HCT116 (cell line): ENCODE data around the gene VIT.

Experiments used
- POLR2A ChIP-seq: IDR thresholded peaks from 2 replicates; pipeline ENCODE4 v1.7.0; 2011; ENCODE audit warnings: borderline replicate concordance; ENCODE audit not compliant: insufficient read depth, insufficient read length; ENCODE audit errors: extremely low read depth
- RAD21 ChIP-seq: IDR thresholded peaks from 2 replicates; pipeline ENCODE4 v1.6.1; 2012; ENCODE audit warnings: low read depth, mild to moderate bottlenecking
- ZFX ChIP-seq: fragments of 450-650 bp; IDR thresholded peaks from 2 replicates; pipeline ENCODE4 v1.6.1; 2017
- TF ChIP-seq, protein P1 (sequence below), 3 experiments: fragments of 200-600 bp in 1 of 3; sonication (generic) in 1 of 3; IDR thresholded peaks in 2 of 3; conservative IDR thresholded peaks in 1 of 3; 2 replicates each; pipeline ENCODE4 v1.5.1; 2012 to 2017; ENCODE audit warnings: low read depth in 2 of 3, low read length in 2 of 3, antibody characterized with exemption in 1 of 3, borderline replicate concordance in 1 of 3, control low read depth in 1 of 3, mild to moderate bottlenecking in 1 of 3, mixed read lengths in 1 of 3, mixed run types in 1 of 3, moderate library complexity in 1 of 3; ENCODE audit not compliant: insufficient read depth in 1 of 3

GRCh38 chr2:36692121-36692520 is 4.4 kb upstream of the VIT start:
- TF ChIP-seq, protein P1, sequence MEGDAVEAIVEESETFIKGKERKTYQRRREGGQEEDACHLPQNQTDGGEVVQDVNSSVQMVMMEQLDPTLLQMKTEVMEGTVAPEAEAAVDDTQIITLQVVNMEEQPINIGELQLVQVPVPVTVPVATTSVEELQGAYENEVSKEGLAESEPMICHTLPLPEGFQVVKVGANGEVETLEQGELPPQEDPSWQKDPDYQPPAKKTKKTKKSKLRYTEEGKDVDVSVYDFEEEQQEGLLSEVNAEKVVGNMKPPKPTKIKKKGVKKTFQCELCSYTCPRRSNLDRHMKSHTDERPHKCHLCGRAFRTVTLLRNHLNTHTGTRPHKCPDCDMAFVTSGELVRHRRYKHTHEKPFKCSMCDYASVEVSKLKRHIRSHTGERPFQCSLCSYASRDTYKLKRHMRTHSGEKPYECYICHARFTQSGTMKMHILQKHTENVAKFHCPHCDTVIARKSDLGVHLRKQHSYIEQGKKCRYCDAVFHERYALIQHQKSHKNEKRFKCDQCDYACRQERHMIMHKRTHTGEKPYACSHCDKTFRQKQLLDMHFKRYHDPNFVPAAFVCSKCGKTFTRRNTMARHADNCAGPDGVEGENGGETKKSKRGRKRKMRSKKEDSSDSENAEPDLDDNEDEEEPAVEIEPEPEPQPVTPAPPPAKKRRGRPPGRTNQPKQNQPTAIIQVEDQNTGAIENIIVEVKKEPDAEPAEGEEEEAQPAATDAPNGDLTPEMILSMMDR (IDR thresholded peaks at IDR 0.05 in 2 of 3, conservative IDR thresholded peaks at IDR 0.05 in 1 of 3; ENCODE audit: borderline replicate concordance in 1 of 3, insufficient read depth in 1 of 3, low read depth in 2 of 3, low read length in 2 of 3) = no peak
- no peak for TF ChIP-seq POLR2A
- no peak for TF ChIP-seq RAD21
- TF ChIP-seq ZFX = no peak
